Brain microvascular endothelial cell (primary cell): Measurements from ENCODE around the gene LRMDA.

Source experiments
- DNase-seq: peaks from one replicate; pipeline ENCODE4 v3.0.0-alpha.2; 2020
- H3K27ac ChIP-seq: fragments of 250-450 bp; sonication (Bioruptor Pico); 2 replicates; pipeline ENCODE4 v1.5.1; 2020; ENCODE audit warnings: mild to moderate bottlenecking, moderate library complexity
- H3K27me3 ChIP-seq: fragments of 250-450 bp; sonication (Bioruptor Pico); replicated peaks from 2 replicates; pipeline ENCODE4 v1.5.1; 2020; ENCODE audit warnings: mild to moderate bottlenecking
- H3K36me3 ChIP-seq: fragments of 250-450 bp; sonication (Bioruptor Pico); replicated peaks from 2 replicates; pipeline ENCODE4 v1.5.1; 2020; ENCODE audit warnings: mild to moderate bottlenecking
- H3K4me3 ChIP-seq: 2 replicates; pipeline ENCODE4 v1.5.1; 2011; ENCODE audit warnings: low read depth, mild to moderate bottlenecking, control low read depth, low read length, moderate library complexity
- in situ Hi-C: cut with HindIII; loops from 2 replicates; pipeline ENCODE4 v1.10.0; 2017; ENCODE audit warnings: low sequenced_read_pairs, low pct_ligation_motif_present
- TF ChIP-seq, protein P1 (sequence below): IDR thresholded peaks from 2 replicates; pipeline ENCODE4 v1.5.1; 2011; ENCODE audit warnings: low read depth, mild to moderate bottlenecking, moderate library complexity, low read length, control low read depth, inconsistent platforms; ENCODE audit errors: missing control alignments

The LRMDA gene

DNA sequence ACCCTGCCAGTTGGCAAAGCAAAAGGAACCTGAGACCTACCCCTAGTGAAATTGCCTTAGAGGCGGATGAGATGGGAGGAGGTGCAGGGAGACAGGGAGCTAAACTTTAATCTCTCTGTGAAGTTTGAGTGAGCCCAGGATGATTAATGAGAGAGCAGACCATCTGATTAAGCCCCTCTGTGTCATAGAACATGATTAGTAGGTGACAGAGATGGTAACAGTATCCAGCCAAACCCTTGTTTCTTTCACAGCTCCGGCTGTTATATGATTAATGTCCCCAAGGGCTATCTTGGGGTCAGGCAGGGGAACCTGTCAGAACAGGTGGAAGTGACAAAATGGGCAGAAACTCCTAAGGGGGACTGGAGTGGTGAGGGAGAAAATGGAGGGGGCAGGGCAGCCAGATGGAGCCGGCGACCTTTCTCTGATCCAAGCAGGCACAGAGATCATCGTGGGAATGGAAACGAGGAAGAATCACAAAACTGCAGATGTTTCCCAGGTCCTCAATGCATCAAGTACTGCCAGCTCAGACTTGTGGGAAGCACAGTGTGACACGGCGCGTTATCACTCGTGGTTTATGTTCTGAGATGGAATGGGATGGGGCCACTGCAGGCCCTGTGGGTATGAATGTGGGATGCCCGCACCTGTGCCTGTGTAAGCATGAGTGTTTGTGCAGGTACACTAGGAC, 684.2 kb downstream of the LRMDA start:
- Histone ChIP-seq H3K36me3 (no peaks in the 10 kb centered on the region), H3K27me3 (no peaks in the 10 kb centered on the region), H3K27ac (no peak overlapping the region), H3K4me3 (no peak overlapping the region)
- in situ Hi-C loops: no loop called here
- DNase-seq: no peak
- TF ChIP-seq, protein P1, sequence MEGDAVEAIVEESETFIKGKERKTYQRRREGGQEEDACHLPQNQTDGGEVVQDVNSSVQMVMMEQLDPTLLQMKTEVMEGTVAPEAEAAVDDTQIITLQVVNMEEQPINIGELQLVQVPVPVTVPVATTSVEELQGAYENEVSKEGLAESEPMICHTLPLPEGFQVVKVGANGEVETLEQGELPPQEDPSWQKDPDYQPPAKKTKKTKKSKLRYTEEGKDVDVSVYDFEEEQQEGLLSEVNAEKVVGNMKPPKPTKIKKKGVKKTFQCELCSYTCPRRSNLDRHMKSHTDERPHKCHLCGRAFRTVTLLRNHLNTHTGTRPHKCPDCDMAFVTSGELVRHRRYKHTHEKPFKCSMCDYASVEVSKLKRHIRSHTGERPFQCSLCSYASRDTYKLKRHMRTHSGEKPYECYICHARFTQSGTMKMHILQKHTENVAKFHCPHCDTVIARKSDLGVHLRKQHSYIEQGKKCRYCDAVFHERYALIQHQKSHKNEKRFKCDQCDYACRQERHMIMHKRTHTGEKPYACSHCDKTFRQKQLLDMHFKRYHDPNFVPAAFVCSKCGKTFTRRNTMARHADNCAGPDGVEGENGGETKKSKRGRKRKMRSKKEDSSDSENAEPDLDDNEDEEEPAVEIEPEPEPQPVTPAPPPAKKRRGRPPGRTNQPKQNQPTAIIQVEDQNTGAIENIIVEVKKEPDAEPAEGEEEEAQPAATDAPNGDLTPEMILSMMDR: no peak

DNA sequence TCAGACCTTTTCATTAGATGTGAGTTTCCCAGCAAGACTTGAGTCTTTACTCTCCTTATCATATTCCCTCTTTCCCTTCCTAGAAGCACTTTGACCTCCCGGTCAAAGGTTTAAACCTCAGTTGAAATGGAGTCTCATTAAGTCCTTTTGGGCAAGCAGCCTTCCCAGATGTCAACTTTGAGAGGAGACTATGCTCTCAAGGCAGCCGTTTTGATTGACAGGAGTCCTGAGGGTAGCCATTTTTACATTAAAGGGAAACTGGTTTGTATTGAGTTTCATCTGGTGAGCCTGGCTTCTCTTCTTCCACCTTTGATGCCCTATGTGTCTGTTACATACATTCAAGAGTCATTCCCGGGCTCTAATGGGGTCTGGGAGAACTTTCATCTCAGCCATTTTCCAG, 685.1 kb downstream of the LRMDA start:
- Histone ChIP-seq H3K36me3 (no peaks in the 10 kb centered on the region), H3K27ac (no peak overlapping the region), H3K4me3 (no peak overlapping the region), H3K27me3 (no peaks in the 10 kb centered on the region)
- in situ Hi-C loops: no loop called here
- TF ChIP-seq, protein P1: no peak
- DNase-seq: no peak

DNA sequence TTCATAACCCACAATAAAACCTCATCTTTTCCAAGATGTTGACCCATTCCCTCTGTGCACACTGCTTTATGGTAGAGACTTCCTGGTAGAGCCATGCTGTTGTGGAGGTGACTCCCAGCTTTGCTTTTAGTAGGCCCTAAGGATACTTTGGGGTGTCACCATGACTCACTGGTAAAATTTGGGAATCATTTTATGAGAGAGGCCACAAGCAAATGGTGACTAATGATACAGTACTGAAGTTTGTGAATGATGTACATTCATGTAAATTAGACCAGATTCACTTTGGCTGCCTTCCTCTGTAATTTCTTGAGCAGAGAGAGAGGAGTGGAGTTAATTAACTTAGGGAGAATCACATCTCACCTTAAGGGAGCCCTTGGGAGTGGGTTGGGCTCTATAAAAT, 686.5 kb downstream of the LRMDA start:
- no peak overlapping the region for H3K27ac ChIP-seq
- no peaks in the 10 kb centered on the region for H3K27me3 ChIP-seq
- H3K36me3 ChIP-seq: no peaks in the 10 kb centered on the region
- no peak overlapping the region for H3K4me3 ChIP-seq
- TF ChIP-seq, protein P1: no peak
- peak; percentile 27 for DNase-seq
- in situ Hi-C loops: no loop called here

DNA sequence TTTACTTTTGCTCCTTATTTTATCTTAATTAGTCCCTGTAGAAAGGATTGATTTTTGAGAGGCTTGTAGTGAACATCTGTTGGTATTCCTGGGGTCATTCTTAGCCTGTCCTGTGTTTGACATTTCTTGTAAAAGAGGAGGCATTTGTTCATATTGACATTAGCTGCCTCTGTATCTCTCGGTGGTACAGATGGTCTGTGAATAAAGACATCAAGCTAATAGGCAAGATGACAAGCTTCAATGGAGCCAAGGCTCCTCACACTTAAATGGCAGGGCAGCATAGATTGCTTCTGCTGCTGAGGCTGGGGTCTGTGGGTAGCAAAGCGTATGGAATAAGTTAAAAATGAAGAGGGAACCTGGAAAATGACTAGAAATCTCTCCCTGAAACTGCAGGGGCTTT, 687.6 kb downstream of the LRMDA start:
- no peak overlapping the region for H3K4me3 ChIP-seq
- no peaks in the 10 kb centered on the region for H3K27me3 ChIP-seq
- no peak overlapping the region for H3K27ac ChIP-seq
- in situ Hi-C loops: no loop called here
- H3K36me3 ChIP-seq: no peaks in the 10 kb centered on the region
- TF ChIP-seq, protein P1: no peak
- no peak for DNase-seq

DNA sequence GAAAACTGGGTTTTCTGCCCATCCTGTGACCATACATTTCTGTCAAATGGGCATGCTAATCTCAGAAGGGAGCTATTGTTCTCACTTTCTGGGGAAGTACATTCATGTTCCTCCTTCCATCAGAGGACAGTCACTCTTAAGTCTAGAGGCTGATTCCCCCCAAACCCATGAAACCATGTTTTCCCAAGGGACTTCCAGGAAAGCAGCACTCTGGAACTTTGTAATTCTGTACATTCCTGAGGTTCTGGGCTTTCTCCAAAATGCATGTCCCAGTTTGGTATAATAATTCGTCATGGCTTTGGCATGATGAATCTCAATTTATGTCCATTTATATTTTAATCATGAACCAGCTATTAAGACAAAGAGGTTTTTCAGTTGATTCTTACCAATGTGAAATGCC, 688.1 kb downstream of the LRMDA start:
- Histone ChIP-seq H3K4me3 (no peak overlapping the region), H3K36me3 (no peaks in the 10 kb centered on the region), H3K27ac (no peak overlapping the region), H3K27me3 (no peaks in the 10 kb centered on the region)
- TF ChIP-seq, protein P1: no peak
- DNase-seq: peak; percentile 56
- in situ Hi-C loops: no loop called here

DNA sequence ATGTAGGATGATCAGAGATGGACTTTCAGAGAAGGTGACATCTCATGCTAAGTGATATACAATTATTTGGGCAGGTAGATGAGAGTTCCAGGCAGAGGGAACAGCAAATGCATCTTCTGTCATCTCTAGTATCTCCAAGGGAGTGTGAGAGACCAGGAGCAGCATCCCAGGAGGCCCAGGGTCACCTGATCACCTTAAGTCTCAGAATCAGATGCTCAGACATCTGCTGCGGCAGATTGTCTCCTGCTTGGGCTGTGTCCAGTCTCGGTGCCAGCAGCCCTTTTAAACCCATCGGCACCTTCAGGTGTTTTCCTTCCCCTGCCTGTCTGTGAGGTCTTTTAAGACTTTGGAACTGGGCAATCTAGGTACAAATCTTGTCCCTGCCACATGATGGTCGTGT, 690.6 kb downstream of the LRMDA start:
- in situ Hi-C loops: no loop called here
- TF ChIP-seq, protein P1: no peak
- no peaks in the 10 kb centered on the region for H3K36me3 ChIP-seq
- no peak overlapping the region for H3K4me3 ChIP-seq
- H3K27ac ChIP-seq: no peak overlapping the region
- no peaks in the 10 kb centered on the region for H3K27me3 ChIP-seq
- no peak for DNase-seq
